ENCODE results near the gene AIP.
"Not testable (repeated sequence)": the region's sequence is repeated elsewhere in the genome, so short reads cannot be mapped to it uniquely, and the experiment has no call there.

AIP gene

GRCh38 chr11:67469508-67469811 is 13.4 kb upstream of the AIP start:
- no peak for DNase-seq

GRCh38 chr11:67470337-67471002 is 12.4 kb upstream of the AIP start:
- no peak for DNase-seq

GRCh38 chr11:67472882-67473281 is 9.9 kb upstream of the AIP start:
- no peak for DNase-seq

- not testable (repeated sequence) for DNase-seq
Measured at GRCh38 chr11:67476692-67477091, 6.1 kb upstream of the AIP start.

- DNase-seq = not testable (repeated sequence)
Measured at GRCh38 chr11:67477344-67478050, 5.3 kb upstream of the AIP start.

- no peak for DNase-seq
Measured at GRCh38 chr11:67482275-67482826, 475 bp upstream of the AIP start.

- DNase-seq = no peak
Measured at GRCh38 chr11:67483831-67484665, 1.2 kb downstream of the AIP start.

GRCh38 chr11:67484847-67485311 is 2.1 kb downstream of the AIP start:
- no peak for DNase-seq

GRCh38 chr11:67485873-67486361 is 3.1 kb downstream of the AIP start:
- not testable (repeated sequence) for DNase-seq

- DNase-seq = no peak
Measured at GRCh38 chr11:67486481-67487195, 3.8 kb downstream of the AIP start.

GRCh38 chr11:67489203-67489884 is 6.5 kb downstream of the AIP start:
- DNase-seq = no peak

- no peak for DNase-seq
Measured at GRCh38 chr11:67489885-67490726, 7.3 kb downstream of the AIP start.

- DNase-seq = no peak
Measured at GRCh38 chr11:67490727-67491065, 7.9 kb downstream of the AIP start.

GRCh38 chr11:67491276-67492068 is 8.6 kb downstream of the AIP start:
- no peak for DNase-seq

- no peak for DNase-seq
Measured at GRCh38 chr11:67492069-67492727, 9.4 kb downstream of the AIP start.

GRCh38 chr11:67492801-67493547 is 10.1 kb downstream of the AIP start:
- DNase-seq = no peak

- DNase-seq = no peak
Measured at GRCh38 chr11:67493548-67494370, 10.9 kb downstream of the AIP start.
